ENCODE data around the gene CASTOR1.

CASTOR1 gene

DNA sequence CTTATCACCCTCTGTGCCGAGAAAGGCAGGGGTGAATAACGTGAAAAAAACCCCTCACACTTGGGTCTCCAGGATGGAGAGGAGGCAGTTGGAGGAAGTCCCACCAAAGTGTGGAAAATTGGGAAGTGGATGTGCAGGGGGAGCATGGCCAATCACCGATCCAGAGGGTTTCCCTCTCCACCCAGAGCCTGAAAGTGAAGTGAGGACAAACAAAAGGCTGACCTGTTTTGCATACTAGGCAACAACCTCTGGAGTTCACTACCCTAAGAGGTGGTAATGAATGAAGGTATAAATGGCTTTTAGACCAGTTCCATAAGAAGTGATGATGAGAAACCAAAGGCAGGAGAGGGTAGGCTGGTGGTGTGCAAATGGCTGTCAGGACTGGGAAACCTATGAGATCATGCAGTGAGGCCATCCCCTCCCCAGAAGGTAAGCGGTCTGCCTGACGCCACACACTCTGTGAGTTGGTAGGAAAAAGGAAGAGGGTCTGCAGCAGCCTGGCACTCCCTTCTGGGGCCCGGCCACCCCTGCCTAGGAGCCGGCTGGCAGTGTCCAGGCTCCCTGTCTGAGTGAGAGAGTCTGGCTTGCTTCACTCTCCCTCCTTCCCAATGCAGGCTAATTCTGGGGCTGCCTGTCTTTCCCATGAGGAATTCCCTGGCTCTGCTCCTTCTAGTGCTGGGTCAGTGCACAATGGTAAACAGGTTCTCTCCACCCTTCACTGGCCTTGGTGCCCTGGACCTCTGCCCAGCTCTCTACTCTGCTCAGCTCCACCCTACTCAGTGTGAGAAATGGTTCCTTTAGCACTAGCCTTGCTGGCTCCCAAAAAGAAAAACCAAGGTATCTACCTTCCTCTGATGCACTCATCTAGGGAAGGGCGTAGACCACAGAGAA, 21.8 kb upstream of the CASTOR1 start:
- TF ChIP-seq, protein P1, sequence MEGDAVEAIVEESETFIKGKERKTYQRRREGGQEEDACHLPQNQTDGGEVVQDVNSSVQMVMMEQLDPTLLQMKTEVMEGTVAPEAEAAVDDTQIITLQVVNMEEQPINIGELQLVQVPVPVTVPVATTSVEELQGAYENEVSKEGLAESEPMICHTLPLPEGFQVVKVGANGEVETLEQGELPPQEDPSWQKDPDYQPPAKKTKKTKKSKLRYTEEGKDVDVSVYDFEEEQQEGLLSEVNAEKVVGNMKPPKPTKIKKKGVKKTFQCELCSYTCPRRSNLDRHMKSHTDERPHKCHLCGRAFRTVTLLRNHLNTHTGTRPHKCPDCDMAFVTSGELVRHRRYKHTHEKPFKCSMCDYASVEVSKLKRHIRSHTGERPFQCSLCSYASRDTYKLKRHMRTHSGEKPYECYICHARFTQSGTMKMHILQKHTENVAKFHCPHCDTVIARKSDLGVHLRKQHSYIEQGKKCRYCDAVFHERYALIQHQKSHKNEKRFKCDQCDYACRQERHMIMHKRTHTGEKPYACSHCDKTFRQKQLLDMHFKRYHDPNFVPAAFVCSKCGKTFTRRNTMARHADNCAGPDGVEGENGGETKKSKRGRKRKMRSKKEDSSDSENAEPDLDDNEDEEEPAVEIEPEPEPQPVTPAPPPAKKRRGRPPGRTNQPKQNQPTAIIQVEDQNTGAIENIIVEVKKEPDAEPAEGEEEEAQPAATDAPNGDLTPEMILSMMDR (IDR thresholded peaks at IDR 0.05), result no peak
- DNase-seq, result no peak
- H3K4me3 Mint-ChIP-seq, result peak overlapping the region; percentile 35
- peaks cover 79% of the 10 kb centered on the region for H3K4me1 Mint-ChIP-seq
- no peaks in the 10 kb centered on the region for H3K36me3 Mint-ChIP-seq (ENCODE audit: low read depth)
- peak overlapping the region; percentile 90 for H3K27ac Mint-ChIP-seq
- no peaks in the 10 kb centered on the region for H3K9me3 Mint-ChIP-seq
- peaks cover 8% of the 10 kb centered on the region for H3K27me3 Mint-ChIP-seq (ENCODE audit: low read depth, poor library complexity)

DNA sequence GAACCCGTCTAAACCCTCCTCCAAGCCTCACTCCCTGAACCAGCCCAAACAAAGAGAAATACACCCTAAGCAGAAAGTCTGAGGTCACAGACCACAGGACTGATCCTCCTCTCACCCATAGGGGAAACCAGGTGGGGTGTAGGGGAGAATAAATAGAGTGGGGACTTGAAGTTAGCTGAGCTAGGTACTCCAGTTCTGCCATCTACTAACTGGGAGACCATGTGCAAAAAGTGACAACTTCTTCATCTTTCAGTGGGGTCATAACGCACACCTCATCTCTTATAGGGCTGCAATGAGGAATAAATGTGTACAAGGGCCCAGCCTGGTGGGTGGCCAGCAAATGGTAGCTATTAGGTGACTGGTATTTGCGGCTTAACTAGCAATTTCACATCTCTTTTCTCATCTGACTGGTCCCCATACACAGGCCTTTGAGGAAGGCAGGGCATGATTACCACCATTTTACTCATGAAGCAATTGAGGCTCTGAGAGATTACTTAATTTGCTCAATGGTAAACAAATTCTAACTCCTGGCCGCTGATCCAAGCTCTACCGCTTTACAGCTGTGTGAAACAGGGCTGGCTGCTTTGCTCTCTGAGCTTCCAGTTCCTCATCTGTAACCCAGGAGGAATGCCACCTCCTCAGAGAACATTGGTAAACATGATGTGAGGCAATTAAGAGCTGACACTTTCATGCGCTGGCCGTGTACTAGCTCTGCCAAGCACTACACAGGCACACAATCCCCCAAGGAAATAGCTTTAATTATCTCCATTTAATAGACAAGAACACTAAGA, 20.8 kb upstream of the CASTOR1 start:
- peak overlapping the region; percentile 35 for H3K4me3 Mint-ChIP-seq
- H3K36me3 Mint-ChIP-seq (ENCODE audit: low read depth), result no peaks in the 10 kb centered on the region
- H3K27me3 Mint-ChIP-seq (ENCODE audit: low read depth, poor library complexity), result peaks cover 8% of the 10 kb centered on the region
- no peaks in the 10 kb centered on the region for H3K9me3 Mint-ChIP-seq
- H3K4me1 Mint-ChIP-seq, result peaks cover 77% of the 10 kb centered on the region
- TF ChIP-seq, protein P1 (IDR thresholded peaks at IDR 0.05), result no peak
- peak overlapping the region; percentile 41 for H3K27ac Mint-ChIP-seq
- DNase-seq, result no peak

DNA sequence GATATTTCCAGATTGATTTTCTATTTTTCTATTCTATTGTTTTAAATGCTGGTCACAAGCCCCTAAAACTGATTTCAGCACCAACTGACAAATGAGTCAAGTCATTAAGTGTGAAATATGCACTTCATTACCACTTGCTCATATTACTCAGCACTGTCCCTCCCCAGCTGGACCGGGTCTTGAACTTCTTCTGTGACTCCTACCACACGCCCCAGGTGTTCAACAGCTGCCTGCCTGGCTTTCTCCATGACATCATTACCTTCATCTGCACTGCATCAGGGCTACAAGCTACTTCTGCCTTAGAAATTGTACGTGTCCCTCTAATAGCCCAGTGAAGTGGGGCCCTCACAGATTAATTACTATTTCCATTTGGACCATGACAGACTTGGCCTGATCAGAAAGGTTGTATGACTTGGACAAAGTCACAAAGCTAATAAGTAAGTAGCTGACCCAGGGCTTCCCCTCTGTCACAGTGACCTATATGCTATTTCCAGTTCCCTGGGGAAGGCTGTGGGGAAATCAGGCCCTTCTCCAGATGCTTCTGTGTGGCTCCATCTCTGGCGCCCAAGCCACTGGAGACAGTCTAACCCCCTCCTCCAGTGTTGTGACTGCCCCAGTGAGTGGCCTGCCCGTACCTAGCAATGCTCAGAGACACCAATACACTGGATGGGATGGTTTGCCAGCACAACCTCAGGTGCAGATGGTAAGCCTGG, 19.4 kb upstream of the CASTOR1 start:
- TF ChIP-seq, protein P1 (IDR thresholded peaks at IDR 0.05), result no peak
- Mint-ChIP-seq H3K4me1 (peaks cover 71% of the 10 kb centered on the region), H3K27me3 (ENCODE audit: low read depth, poor library complexity) (peaks cover 8% of the 10 kb centered on the region), H3K36me3 (ENCODE audit: low read depth) (no peaks in the 10 kb centered on the region), H3K4me3 (no peak overlapping the region), H3K9me3 (no peaks in the 10 kb centered on the region), H3K27ac (peak overlapping the region; percentile 16)
- no peak for DNase-seq

DNA sequence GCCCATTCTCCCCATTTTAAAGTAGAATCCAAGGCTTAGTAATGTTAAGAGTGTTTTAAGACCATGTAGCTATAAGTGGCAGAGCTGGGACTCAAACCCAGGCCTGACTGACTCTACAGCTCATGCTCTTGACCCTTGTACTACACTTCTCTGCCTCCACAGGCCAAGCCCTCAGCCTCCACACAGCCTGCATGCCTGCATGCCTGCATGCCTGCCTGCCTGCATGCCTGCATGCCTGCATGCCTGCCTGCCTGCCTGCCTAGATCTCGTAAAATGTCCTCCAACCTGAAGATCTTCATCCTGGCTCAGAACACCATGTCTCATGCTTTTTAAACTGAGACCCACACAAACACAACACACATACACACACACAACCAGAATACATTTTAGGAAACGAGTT, 18.8 kb upstream of the CASTOR1 start:
- no peaks in the 10 kb centered on the region for H3K9me3 Mint-ChIP-seq
- H3K4me3 Mint-ChIP-seq, result peak overlapping the region; percentile 33
- H3K36me3 Mint-ChIP-seq (ENCODE audit: low read depth), result no peaks in the 10 kb centered on the region
- H3K4me1 Mint-ChIP-seq, result peaks cover 70% of the 10 kb centered on the region
- TF ChIP-seq, protein P1 (IDR thresholded peaks at IDR 0.05), result no peak
- H3K27ac Mint-ChIP-seq, result peak overlapping the region; percentile 16
- DNase-seq, result no peak
- peaks cover 8% of the 10 kb centered on the region for H3K27me3 Mint-ChIP-seq (ENCODE audit: low read depth, poor library complexity)

DNA sequence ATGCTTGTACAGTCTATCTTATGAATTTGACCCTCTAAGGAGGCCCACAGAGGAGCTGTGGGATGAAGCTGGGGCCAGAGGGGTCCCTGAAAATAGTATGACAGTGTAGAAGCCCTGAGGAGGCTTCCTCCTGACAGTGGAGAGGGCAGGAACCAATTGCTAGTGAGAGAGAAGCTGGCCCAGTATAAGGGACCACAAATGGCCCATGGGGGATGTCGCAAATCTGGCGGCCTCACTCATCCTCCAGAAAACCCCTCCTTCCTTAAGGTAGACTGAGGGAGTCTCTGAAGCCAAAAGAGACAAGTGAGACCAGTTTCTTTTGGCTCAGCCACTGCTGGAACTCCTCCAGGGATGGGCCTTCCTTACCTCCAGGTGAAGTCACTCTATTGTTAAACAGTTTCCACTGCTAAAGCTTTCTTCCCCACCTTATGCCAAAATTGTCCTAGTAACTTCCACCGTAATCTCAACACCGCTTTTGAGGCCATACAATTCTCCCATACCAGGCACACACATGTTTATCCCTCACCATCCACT, 17.8 kb upstream of the CASTOR1 start:
- no peaks in the 10 kb centered on the region for H3K36me3 Mint-ChIP-seq (ENCODE audit: low read depth)
- H3K9me3 Mint-ChIP-seq, result no peaks in the 10 kb centered on the region
- peaks cover 8% of the 10 kb centered on the region for H3K27me3 Mint-ChIP-seq (ENCODE audit: low read depth, poor library complexity)
- TF ChIP-seq, protein P1 (IDR thresholded peaks at IDR 0.05), result no peak
- H3K4me1 Mint-ChIP-seq, result peaks cover 60% of the 10 kb centered on the region
- no peak overlapping the region for H3K4me3 Mint-ChIP-seq
- peak overlapping the region; percentile 5 for H3K27ac Mint-ChIP-seq
- DNase-seq, result no peak

Measured in nephron progenitor cell (in vitro differentiated cells).